ENCODE measurements around the gene ZNF544. TPM values are rescaled to one million over a fixed set of nuclear protein-coding genes. Genes with fewer than 3 reads are reported as not detected.

The ZNF544 gene
- polyA plus RNA-seq, 1 donor from 2014 or later = 22.7 TPM

DNA sequence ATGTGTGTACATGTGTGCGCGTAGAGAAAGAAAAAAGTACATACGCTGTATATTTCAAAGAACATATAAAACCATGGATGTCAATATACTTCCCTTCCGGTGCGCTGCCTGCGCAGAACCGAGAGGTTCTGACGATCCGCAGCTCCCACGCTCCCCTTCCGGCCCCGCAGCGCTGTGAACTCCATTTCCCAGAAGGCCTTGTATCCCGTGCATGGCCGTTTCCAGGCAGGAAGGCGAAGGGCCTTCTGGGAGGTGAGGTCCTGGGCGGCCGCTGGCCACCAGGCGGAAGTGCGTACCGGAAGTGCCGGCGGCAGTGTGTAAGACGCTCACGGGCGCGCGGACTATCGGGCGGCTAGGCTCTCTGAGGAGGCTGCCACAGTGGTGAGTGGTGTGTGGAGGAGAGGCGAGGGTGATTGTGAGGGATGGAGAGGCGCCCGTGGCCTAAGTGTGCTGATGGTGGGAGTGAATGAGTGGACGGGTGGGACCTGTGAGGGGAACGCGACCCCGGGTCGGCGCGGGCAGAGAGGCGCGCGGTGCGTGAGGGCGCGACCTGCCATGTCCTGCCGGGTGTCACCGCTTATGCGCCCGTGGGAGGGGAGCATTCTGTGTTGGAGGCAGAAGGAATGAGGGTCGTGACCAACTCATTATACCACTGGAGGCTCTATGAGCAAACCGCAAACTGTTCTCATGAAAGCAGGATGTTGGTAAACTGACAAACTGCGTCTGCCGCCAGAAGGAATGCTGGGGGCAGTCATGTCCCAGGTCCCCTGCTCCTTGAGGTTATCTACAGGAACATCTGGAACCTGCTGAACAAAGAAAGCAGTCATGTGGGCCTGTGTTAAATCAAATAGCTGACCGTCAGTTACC lies 76.6 kb downstream of the ZNF544 start, which contains the start of gene ERVK3-1:
ERVK3-1 (plus strand) TSS at position 313 of the 867 bp plus-strand sequence. CDS start 6,792 bp downstream, outside the sequence.
- H3F3A ChIP-seq (ENCODE audit: insufficient read depth, low read length, poor library complexity, severe bottlenecking) = no peaks in the 10 kb centered on the region
- H3K4me3 ChIP-seq (ENCODE audit: low read length) = peak within 1 kb of the TSS; percentile 80
- H3K79me2 ChIP-seq (replicated peaks; ENCODE audit: insufficient read depth, low read length) = peaks cover 42% of the 10 kb centered on the region
- H3K9ac ChIP-seq (ENCODE audit: low read length) = peak within 1 kb of the TSS; percentile 79
- H4K20me1 ChIP-seq (ENCODE audit: insufficient read depth) = no peaks in the 10 kb centered on the region
- H3K9me2 ChIP-seq (ENCODE audit: insufficient read depth, low read length) = no peaks in the 10 kb centered on the region
- no peaks in the 10 kb centered on the region for H3K9me3 ChIP-seq (ENCODE audit: low read length)
- H3K4me2 ChIP-seq (ENCODE audit: low read length) = peak within 1 kb of the TSS; percentile 92
- no peaks in the 10 kb centered on the region for H3K27me3 ChIP-seq (ENCODE audit: insufficient read depth, low read depth, low read length)
- H2AFZ ChIP-seq (ENCODE audit: low read depth, low read length) = peak within 1 kb of the TSS; percentile 69
- H3K36me3 ChIP-seq (ENCODE audit: insufficient read depth, low read length) = peaks cover 13% of the 10 kb centered on the region
- no peak for TF ChIP-seq EP300 (conservative IDR thresholded peaks at IDR 0.05; ENCODE audit: poor library complexity, severe bottlenecking)
- TF ChIP-seq EZH2 (IDR thresholded peaks at IDR 0.05; ENCODE audit: borderline replicate concordance, insufficient read depth, low read length, poor library complexity, severe bottlenecking) = no peak
- TF ChIP-seq, protein P1, sequence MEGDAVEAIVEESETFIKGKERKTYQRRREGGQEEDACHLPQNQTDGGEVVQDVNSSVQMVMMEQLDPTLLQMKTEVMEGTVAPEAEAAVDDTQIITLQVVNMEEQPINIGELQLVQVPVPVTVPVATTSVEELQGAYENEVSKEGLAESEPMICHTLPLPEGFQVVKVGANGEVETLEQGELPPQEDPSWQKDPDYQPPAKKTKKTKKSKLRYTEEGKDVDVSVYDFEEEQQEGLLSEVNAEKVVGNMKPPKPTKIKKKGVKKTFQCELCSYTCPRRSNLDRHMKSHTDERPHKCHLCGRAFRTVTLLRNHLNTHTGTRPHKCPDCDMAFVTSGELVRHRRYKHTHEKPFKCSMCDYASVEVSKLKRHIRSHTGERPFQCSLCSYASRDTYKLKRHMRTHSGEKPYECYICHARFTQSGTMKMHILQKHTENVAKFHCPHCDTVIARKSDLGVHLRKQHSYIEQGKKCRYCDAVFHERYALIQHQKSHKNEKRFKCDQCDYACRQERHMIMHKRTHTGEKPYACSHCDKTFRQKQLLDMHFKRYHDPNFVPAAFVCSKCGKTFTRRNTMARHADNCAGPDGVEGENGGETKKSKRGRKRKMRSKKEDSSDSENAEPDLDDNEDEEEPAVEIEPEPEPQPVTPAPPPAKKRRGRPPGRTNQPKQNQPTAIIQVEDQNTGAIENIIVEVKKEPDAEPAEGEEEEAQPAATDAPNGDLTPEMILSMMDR (IDR thresholded peaks at IDR 0.05; ENCODE audit: poor library complexity, severe bottlenecking) = peak; percentile 44
- no peak for TF ChIP-seq SMC3 (conservative IDR thresholded peaks at IDR 0.05; ENCODE audit: poor library complexity)
- TF ChIP-seq TAF1 (IDR thresholded peaks at IDR 0.05; ENCODE audit: low read depth) = peak; percentile 78
- TF ChIP-seq POLR2AphosphoS5 (IDR thresholded peaks at IDR 0.05) = peak; percentile 95
- TF ChIP-seq, protein P2, sequence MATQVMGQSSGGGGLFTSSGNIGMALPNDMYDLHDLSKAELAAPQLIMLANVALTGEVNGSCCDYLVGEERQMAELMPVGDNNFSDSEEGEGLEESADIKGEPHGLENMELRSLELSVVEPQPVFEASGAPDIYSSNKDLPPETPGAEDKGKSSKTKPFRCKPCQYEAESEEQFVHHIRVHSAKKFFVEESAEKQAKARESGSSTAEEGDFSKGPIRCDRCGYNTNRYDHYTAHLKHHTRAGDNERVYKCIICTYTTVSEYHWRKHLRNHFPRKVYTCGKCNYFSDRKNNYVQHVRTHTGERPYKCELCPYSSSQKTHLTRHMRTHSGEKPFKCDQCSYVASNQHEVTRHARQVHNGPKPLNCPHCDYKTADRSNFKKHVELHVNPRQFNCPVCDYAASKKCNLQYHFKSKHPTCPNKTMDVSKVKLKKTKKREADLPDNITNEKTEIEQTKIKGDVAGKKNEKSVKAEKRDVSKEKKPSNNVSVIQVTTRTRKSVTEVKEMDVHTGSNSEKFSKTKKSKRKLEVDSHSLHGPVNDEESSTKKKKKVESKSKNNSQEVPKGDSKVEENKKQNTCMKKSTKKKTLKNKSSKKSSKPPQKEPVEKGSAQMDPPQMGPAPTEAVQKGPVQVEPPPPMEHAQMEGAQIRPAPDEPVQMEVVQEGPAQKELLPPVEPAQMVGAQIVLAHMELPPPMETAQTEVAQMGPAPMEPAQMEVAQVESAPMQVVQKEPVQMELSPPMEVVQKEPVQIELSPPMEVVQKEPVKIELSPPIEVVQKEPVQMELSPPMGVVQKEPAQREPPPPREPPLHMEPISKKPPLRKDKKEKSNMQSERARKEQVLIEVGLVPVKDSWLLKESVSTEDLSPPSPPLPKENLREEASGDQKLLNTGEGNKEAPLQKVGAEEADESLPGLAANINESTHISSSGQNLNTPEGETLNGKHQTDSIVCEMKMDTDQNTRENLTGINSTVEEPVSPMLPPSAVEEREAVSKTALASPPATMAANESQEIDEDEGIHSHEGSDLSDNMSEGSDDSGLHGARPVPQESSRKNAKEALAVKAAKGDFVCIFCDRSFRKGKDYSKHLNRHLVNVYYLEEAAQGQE (IDR thresholded peaks at IDR 0.05; ENCODE audit: borderline replicate concordance) = peak; percentile 75
- TF ChIP-seq RAD21 (conservative IDR thresholded peaks at IDR 0.05) = peak; percentile 45
- TF ChIP-seq MXI1 (conservative IDR thresholded peaks at IDR 0.05; ENCODE audit: poor library complexity, severe bottlenecking) = peak; percentile 94
- H3K27ac ChIP-seq (ENCODE audit: low read length) = peak within 1 kb of the TSS; percentile 80

DNA sequence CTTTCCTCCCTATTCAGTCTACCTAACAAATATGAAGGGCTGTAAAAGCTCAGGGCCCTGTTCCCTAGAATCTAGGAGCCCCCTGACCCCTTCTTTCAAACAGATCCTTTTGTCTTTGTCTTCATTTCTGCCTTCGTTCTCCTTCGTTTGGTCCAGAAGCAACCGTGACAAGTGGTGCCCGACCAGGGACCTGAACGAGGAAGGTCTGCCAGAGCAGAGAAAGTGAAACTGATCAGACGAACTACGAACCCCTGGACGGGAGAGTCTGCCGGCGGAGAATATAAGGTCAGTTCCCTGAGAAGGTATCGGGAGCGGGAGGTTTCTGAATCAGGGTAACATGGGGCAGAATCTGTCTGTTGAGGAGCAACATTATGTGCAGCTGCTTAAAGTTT lies 77.2 kb downstream of the ZNF544 start:
- peaks cover 41% of the 10 kb centered on the region for H3K79me2 ChIP-seq (replicated peaks; ENCODE audit: insufficient read depth, low read length)
- no peak overlapping the region for H2AFZ ChIP-seq (ENCODE audit: low read depth, low read length)
- TF ChIP-seq SMC3 (conservative IDR thresholded peaks at IDR 0.05; ENCODE audit: poor library complexity) = no peak
- TF ChIP-seq MXI1 (conservative IDR thresholded peaks at IDR 0.05; ENCODE audit: poor library complexity, severe bottlenecking) = no peak
- TF ChIP-seq EP300 (conservative IDR thresholded peaks at IDR 0.05; ENCODE audit: poor library complexity, severe bottlenecking) = no peak
- no peak for TF ChIP-seq TAF1 (IDR thresholded peaks at IDR 0.05; ENCODE audit: low read depth)
- no peak for TF ChIP-seq RAD21 (conservative IDR thresholded peaks at IDR 0.05)
- no peak for TF ChIP-seq EZH2 (IDR thresholded peaks at IDR 0.05; ENCODE audit: borderline replicate concordance, insufficient read depth, low read length, poor library complexity, severe bottlenecking)
- TF ChIP-seq, protein P2 (IDR thresholded peaks at IDR 0.05; ENCODE audit: borderline replicate concordance) = no peak
- TF ChIP-seq, protein P1 (IDR thresholded peaks at IDR 0.05; ENCODE audit: poor library complexity, severe bottlenecking) = no peak
- no peak for TF ChIP-seq POLR2AphosphoS5 (IDR thresholded peaks at IDR 0.05)
- peak overlapping the region; percentile 92 for H3K4me2 ChIP-seq (ENCODE audit: low read length)
- H3K9me2 ChIP-seq (ENCODE audit: insufficient read depth, low read length) = no peaks in the 10 kb centered on the region
- peak overlapping the region; percentile 79 for H3K9ac ChIP-seq (ENCODE audit: low read length)
- H3K27me3 ChIP-seq (ENCODE audit: insufficient read depth, low read depth, low read length) = no peaks in the 10 kb centered on the region
- no peaks in the 10 kb centered on the region for H4K20me1 ChIP-seq (ENCODE audit: insufficient read depth)
- peak overlapping the region; percentile 80 for H3K27ac ChIP-seq (ENCODE audit: low read length)
- peaks cover 10% of the 10 kb centered on the region for H3K36me3 ChIP-seq (ENCODE audit: insufficient read depth, low read length)
- H3F3A ChIP-seq (ENCODE audit: insufficient read depth, low read length, poor library complexity, severe bottlenecking) = no peaks in the 10 kb centered on the region
- H3K4me3 ChIP-seq (ENCODE audit: low read length) = peak overlapping the region; percentile 80
- H3K9me3 ChIP-seq (ENCODE audit: low read length) = no peaks in the 10 kb centered on the region

All from neural cell (in vitro differentiated cells).